LNCAP (cell line): Measurements from ENCODE around the gene ZCCHC8.
A peak's percentile ranks its signal among the peaks of the same experiment; 100 is the strongest.

Experiments used
- CTCF ChIP-seq: fragments of 450-650 bp; IDR thresholded peaks from 2 replicates; pipeline ENCODE4 v1.5.1; 2017; ENCODE audit warnings: mild to moderate bottlenecking

ZCCHC8 gene

DNA sequence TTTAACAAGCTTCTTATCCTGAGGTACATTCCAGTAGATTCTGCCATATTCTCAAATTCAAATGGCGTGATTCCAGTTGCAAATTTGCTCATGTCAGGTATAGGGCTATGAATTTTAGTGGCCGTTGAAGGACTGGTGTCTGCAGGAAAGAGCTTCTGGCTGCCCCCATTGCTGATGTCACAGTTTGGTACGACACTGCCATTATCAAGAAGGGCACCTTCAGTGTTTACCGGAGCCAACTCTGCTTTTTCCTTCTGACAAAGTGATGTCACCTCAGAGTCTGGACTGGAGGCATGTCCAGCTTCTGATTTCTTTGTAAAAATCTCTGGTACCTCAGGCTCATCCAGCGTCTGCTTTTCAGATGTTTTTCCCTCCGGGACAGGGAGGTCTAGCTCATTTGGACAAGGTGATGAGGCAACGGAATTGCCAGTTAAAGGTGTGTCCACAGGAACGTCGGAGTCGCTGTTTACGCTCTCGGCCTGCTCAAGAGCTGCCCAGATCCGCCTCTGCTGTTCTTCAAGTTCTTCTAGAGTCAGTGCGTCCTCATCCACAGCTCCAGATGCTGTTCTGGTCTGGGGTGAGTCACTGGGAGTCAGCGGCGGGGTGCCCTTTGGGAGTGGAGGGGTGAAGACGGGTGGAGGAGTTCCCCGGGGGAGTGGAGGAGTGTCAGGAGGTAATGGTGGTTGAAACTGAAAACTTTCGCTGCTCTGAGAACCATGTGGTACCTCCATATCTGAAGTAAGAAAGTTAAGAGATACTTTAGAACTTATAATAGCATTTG lies 27.0 kb downstream of the ZCCHC8 start:
- no peak for TF ChIP-seq CTCF

DNA sequence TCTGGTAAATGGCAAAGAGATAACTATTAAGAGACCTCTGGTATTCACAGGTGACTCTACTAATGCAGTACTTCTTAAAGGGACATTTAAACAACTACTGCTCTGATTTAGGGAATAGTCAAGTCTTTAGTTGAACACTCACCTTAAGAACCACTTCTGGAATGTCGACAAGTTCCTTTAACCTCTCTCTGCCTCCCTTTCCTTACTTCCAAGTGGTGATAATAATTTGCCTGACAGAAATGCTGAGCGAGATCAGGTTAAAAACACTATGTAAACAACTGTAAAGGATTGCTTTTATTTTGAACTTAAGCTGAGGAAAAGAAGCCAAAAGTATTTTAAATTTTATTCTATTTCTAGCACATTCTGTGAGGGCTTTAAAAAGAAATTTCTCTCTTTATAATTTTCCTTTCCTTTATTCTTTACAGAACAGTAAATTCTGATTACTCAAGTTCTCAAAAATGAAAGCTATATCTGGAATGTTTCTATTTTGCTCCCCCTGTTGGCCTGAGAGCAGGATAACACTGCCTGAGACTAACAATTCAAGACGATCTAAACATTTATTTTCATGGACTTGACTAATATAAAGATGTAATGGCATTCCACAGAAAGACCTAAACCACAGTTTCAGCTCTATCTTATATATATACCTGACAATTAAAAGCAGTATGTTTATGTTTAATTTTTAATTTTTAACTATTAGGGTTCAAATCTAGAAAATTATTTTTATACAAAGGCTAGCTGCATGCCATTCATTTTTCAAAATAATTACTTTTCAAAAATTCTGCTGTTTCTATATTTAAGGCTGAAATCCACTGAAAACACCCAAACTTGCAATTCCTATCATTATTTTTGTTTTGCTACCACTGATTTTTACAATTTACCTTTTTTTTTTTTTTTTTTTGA lies 29.2 kb downstream of the ZCCHC8 start:
- peak; percentile 63 for TF ChIP-seq CTCF

DNA sequence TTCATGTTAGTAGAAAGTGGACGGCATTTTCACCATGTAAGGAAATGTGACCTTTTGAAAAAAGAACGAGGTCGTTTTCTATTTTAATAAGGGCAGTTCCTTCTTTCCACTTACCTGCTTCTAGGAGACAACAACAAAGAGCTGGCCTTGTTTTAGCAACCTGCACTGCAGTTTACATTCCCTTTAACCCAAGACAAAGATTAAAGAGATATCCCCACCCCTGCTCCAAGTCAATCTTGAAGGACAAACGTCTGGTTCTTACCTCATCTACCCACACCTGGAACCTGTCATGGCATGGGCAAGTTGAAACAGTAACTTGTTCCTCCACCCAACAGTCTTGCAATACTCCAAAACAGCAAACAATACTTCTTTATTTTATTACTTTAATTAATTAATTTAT lies 32.7 kb downstream of the ZCCHC8 start:
- no peak for TF ChIP-seq CTCF

DNA sequence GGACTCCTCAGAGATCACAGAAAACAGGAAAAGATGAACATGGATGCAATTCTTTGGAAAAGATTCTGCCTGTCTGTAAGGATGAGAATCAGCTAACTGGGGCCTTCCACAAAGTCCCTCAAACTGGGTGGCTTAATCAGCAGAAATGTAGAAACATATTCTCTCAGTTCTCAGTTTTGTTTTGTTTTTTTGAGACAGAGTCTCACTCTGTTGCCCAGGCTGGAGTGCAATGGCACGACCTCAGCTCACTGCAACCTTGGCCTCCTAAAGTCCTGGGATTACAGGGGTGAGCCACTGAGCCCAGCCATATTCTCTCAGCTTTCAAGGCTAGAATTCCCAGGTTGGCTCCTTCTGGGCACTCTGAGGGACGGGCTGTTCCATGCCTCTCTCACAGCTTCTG lies 40.1 kb downstream of the ZCCHC8 start:
- TF ChIP-seq CTCF: no peak

DNA sequence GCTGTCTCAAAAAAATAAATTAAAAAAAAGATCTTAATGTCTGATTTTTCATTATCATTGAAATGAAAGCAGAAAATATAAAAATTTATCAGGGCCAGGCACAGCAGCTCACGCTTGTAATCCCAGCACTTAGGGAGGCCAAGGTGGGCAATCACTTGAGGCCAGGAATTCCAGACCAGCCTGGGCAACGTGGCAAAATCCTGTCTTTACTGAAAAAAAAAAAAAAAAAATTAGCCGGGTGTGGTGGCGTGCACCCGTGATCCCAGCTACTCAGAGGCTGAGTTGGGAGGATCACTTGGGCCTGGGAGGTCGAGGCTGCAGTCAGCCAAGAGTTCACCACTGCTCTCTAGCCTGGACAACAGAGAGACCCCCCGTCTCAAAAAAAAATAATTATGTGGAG lies 40.7 kb downstream of the ZCCHC8 start:
- TF ChIP-seq CTCF: no peak

DNA sequence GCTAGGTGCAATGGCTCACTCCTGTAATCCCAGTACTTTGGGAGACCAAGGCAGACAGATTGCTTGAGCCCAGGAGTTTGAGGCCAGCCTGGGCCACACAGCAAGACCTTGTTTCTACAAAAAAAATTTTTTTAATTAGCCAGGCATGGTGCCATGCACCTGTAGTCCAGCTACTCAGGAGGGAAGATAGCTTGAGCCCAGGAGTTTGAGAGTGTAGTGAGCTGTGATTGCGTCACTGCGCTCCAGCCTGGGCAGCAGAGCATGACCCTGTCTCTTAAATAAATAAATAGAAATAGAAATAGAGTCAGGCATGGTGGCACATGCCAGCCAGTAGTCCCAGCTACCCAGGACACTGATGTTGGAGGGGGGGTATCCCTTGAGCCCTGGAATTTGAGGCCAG lies 41.5 kb downstream of the ZCCHC8 start:
- TF ChIP-seq CTCF: no peak

DNA sequence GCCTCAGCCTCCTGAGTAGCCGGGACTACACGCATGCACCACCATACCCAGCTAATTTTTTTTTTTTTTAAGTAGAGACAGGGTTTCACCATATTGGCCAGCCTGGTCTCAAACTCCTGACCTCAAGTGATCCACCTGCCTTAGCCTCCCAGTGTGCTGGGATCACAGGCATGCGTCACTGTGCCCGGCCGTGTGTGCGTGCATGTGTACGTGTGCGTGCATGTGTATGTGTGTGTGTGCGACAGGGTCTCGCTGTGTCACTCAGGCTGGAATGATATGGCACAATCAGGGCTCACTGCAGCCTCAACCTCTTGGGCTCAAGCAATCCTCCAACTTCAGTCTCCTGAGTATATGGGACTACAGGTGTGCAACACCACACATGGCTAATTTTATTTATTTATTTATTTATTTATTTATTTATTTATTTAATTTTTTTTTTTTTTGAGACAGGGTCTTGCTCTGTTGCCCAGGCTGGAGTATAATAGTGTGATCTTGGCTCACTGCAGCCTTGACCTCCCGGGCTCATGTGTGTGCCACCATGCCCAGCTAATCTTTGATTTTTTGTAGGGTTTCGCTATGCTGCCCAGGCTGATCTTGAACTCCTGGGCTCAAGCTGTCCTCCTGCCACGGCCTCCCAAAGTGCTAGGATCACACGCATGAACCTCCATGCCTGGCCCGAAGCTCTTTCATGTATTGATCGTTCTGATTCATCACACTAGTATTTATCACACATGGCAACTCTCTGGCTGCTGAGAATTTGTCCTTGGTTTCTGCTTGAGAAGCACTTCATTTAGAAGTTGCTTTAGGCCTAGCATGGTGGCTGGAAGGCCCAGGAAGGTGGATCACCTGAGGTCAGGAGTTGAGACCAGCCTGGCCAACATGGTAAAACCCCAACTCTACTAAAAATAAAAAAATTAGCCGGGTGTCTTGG lies 42.4 kb downstream of the ZCCHC8 start:
- TF ChIP-seq CTCF: no peak
